GM21526 (cell line): ENCODE data around the gene RANBP17.
"Not testable (repeated sequence)": the region's sequence is repeated elsewhere in the genome, so short reads cannot be mapped to it uniquely, and the experiment has no call there.

Source experiments
- ATAC-seq: cut with Tn5 transposase; IDR thresholded peaks from one replicate; pipeline ENCODE4 v1.9.1; 2021; ENCODE audit warnings: moderate library complexity; ENCODE audit not compliant: unreplicated experiment, low FRiP score

RANBP17 gene

GRCh38 chr5:171283753-171284152 is 421.9 kb downstream of the RANBP17 start:
- no peak for ATAC-seq

DNA sequence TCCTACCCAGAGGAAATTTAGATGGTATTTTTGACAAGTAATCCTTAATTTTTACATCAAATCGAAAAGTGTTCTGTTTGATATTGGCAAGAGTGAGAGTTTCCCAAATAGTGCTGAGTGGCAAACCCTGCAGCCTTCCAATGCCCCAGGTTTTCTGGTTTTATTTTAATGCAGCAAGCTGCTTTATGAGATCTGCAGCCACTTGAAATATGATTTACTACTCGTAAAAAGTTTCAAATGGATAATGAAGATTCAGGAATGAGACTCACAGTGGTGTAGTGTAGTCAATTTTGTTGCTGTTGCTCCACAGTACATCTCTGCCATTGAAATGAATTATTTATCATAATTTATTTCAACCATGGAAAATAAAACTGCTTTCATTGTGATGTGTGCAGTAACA is 423.6 kb downstream of the RANBP17 start:
- ATAC-seq, result no peak

DNA sequence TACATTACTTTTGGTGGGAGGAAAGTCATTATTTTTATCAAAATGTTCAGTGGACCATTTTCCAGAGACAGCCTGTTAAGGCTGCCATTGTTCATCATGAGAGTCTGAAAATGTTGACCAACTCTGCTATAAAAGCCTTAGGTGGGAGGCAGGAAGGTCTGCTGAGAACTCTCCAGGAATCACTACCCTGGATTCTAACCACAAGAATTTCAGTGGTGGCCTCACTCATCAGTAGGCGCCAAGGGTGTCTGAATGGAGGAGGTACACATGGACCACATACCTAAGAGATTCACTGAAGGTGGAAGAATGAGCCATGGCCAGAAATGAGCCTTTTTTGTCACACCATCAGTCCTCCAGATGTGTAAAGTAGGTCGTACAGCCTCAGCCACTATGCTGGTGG is 426.2 kb downstream of the RANBP17 start:
- ATAC-seq, result no peak

GRCh38 chr5:171291371-171291770 is 429.6 kb downstream of the RANBP17 start:
- no peak for ATAC-seq

- ATAC-seq, result no peak
These were observed 433.5 kb downstream of the RANBP17 start for GRCh38 chr5:171295299-171295698.

DNA sequence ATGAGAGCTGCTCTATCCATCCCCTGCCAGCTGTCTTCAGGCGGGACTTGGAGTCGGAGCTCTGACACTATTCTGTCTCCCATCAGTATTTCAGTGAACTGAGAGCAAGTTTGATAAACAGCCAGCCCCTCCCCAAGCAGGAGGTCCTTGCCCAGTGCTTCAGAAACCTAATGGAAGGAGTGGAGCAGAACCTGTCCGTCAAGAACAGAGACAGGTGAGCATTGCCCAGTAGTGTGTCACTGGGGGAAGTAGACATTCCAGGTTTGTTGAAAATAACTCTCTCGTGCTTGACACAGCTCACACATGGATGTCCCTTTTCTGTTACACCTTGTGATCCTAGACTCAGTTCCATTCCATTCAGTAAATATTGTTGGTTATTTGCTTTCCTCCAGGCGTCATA is 434.0 kb downstream of the RANBP17 start:
- no peak for ATAC-seq

GRCh38 chr5:171297941-171298340 is 436.1 kb downstream of the RANBP17 start:
- ATAC-seq, result not testable (repeated sequence)

DNA sequence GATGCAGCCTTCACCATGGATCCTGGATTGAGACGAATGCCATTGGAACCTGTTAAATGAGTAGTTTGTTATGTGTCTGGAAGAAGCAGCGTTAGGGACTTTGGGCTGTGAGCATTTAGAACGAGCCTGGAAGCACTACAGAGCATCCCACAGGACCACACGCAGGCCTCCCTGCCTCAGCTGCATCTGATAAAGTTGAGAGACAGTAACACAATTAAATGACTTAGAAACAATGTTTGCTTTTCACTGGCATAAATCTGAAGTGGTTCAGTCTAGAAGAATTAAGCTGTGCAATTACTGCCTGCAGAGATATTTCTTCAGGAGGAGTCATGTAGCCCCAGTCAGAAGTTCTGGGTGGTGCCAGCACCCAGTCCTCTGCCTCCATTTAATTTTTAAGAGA is 437.4 kb downstream of the RANBP17 start:
- no peak for ATAC-seq

DNA sequence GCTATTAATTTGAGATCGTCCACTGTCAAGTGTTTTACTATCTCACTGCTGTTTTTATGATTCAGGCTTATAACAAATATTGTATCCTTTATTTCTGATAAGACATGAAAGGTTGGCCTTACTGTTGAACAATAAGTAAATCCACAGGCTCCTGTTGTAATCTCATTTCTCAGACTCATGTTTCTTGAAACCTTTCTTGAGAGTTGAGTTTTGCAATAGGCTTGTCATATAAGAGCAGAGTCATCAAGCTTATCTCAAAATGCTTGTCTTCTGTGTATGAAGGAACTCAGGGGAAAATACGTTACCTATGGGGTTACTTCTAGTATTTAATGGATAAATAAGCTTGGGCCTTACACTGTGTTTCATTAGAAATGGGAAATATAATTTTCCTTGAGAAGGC is 438.0 kb downstream of the RANBP17 start:
- ATAC-seq, result no peak

DNA sequence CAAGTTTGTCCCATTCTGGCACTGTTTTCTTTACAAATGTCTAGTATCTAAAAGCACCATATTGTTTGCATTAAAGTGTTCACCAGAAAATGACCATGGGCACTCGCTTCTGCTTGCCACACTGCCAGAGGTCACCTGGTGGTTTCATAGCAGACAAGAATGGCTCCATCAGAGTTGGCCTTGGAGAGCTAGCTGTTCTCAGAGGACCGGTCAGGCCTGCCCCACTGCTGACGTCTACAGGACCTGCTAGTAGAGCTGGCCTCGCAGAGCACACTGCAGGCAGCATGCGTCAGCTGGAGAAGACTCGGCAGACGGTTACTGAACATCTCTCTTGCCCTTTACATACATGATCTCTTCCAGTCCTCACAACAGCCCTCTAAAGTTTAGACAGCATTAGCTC is 438.5 kb downstream of the RANBP17 start:
- ATAC-seq, result no peak

DNA sequence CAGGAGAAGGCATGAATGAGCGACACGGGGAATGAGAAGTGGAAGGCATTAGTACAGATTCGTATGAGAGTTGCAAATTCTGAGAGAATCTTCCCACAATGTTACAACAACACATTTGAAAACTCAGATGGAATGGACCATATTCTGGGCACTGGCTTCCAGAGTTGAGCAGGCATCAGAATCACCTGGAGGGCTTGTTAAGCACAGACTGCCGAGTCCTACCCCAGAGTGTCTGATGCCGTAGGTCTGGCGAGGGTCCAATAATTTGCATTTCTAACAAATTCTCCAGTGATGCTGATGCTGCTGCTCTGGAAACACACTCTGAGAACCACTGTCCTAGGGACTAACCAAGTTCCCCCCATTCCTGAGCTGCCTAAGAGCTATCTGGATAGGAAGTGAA is 444.3 kb downstream of the RANBP17 start:
- ATAC-seq, result no peak

GRCh38 chr5:171306781-171307591 is 445.2 kb downstream of the RANBP17 start:
- no peak for ATAC-seq

DNA sequence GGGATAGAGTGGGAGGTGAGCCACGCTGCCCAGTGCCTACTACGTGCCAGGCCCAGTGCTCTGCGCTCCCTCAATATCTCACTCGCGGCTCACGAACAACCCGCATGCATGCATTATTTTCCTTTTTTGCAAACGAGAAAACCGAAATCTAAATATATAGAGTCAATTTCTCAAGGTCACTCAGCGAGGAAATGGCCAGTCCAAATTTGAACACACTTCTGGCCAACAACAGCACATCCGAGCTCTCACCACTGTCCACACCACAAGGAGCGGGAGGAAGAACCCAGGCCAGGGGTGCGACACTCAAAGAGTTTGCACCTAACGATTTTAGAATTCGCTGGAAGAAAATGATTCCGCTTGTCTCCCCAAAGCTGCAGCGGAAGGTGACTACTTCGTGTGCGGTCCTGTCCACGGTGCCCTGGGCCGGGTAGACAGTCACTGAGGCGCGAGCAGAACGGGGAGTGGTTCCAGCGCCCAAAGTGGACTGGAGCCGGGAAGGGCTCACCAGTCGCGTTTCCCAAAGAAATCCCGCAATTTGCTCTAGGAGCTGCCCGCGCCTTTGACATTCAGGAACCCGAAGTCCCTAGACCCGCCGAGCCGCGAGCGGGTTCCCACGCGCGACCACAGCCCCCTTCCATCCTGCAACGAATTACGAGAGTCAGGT is 446.1 kb downstream of the RANBP17 start:
- ATAC-seq, result no peak

DNA sequence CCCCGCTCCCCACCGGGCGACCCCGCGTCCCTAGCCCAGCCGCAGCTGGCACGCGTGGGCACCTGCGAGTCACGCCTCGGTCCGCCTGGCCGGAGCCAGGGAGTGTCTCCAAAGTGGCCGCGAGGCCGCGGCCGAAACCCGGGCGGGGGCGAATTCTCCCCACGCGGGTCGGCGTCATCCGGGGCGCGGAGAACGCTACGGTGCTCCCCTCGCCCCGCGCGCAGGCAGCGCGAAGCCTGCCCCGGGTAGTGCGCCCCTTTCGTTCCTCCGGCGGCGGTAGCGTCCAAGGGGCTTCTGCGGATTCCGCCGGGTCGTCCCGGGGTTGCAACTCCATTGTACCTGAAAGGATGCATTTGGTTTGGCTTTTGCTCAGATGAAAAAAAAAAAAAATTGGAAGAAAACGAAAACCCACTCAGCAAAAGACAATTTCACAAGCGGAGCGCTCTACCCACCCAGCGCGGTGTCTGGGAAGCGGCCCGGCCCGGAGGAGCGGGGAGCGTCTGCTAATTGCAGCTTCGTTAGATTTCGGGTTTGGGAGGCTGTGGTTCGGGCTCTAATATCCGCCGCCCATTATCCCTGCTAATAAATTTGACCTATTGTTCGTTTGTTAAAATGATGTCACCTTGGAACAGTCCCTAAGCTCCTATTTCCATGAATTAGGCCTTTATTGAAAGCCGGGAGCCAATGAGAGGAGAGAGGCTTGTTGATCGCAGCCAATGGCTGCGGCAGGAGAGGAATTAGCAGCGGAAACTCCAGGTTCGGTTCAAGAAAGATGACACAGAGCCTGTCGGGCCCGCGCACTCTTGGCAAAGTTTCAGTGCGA is 446.8 kb downstream of the RANBP17 start, which contains the start of gene TLX3:
Gene TLX3 (plus strand): TSS at position 796 of the 823 bp plus-strand sequence. CDS start 118 bp downstream, outside the sequence.
- ATAC-seq, result no peak

DNA sequence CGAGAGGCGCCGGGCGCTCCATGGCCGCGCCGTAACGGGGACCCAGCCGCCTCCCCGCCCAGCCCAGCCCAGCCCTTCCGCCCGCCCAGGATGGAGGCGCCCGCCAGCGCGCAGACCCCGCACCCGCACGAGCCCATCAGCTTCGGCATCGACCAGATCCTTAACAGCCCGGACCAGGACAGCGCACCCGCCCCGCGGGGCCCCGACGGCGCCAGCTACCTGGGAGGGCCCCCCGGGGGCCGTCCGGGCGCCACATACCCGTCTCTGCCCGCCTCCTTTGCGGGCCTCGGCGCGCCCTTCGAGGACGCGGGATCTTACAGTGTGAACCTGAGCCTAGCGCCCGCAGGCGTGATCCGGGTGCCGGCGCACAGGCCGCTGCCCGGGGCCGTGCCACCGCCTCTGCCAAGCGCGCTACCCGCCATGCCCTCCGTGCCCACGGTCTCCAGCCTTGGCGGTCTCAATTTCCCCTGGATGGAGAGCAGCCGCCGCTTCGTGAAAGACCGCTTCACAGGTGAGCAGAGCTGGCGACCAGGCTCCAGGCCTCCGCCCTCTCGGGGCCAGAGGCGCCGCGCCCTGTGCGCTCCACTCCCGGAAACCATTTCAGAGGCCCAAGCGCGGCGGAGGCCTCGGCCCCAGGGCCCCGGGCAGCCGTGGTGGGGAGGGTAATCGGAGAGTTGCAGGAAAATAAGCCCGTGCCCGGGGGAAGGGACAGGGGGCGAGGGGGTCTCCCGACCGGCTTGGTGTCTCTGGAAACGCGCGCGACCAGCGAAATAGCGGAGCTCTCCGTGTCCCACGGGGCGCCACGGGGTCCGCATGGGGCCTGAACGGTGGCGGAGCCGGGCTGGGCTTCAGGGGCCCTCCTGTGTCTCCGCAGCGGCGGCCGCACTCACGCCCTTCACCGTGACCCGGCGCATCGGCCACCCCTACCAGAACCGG is 447.7 kb downstream of the RANBP17 start:
- no peak for ATAC-seq

DNA sequence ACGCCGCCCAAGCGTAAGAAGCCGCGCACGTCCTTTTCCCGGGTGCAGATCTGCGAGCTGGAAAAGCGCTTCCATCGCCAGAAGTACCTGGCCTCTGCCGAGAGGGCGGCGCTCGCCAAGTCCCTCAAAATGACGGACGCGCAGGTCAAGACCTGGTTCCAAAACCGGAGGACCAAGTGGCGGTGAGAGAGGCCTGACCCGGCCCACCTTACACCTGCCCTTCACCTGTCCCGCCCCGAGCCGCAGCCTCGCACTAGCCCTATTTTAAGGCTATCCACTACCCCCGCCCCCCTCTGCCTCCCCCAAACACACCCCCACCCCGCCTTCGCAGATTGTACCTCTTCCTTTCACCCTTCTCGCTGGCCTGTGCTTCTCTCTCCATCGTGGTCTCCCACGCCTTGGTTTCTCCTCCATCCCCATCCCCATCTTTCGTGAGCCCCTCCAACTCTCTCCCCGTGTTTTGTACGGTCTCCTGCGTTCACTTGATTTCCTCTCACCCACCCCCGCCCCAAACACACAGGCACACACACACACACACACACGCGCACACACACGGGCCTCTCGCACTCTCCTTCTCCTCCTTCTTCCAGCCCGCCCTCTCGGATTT is 448.5 kb downstream of the RANBP17 start:
- ATAC-seq, result no peak

DNA sequence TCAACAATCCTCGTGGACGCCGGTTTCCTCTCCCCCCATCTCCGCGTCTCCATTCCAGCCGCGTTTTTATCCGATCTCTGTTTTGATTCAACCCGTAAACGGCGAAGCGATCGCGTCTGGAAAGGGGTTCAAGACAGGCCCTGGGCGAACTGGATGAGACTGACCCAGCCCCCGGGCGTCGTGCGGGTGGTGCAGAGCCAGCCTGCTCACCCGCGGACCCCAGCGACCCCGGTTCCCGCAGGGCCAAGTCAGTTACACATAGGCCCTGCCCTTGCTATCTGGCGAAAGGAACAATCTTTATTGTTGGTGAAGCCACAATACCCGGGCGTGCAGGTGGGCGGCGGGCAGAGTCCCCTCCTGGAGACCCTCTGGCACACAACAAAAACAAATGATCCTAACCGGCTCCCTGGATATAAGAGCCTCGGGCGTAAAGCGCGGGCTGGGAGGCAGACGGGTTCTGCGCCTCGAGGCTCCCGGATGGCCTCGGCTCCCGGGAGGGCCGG is 449.1 kb downstream of the RANBP17 start:
- ATAC-seq, result no peak

DNA sequence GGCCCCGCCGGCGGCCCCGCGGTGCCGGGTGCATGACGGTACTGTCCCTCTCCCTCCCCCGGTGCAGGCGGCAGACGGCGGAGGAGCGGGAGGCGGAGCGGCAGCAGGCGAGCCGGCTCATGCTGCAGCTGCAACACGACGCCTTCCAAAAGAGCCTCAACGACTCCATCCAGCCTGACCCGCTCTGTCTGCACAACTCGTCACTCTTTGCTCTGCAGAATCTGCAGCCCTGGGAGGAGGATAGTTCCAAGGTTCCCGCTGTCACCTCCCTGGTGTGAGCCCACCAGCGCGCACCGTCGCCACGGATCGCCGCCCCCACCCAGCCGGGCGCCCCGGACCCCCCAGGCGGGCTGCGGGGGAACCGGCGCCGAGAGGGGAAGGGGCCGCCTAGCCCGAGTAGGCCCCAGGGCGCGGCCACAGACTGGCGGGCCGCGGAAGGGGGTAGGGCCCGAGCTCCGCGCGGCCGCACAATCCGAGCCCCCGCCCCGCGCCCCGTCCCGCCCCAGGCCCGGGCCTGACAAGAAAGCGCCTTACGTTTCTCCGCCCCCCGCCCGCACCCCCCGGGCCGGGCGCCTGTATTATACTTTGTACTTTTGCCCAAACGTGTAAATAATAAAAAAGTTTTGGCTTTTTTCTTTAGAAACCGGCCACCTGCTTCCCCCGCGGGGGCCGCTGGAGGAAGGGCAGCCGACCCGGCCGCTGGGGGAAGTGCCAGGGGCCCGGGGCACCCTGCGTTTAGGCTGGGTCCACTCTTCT is 449.7 kb downstream of the RANBP17 start:
- ATAC-seq, result no peak
